ENCODE results near the gene MED9.
A peak's percentile ranks its signal among the peaks of the same experiment; 100 is the strongest.

GRCh38 chr17:17476865-17477467 lies at the start of gene MED9:
- TF ChIP-seq CTCF (IDR thresholded peaks at IDR 0.05) = no peak
- TF ChIP-seq POLR2A (IDR thresholded peaks at IDR 0.05) = peak in 1 of 2 donors; percentile 46

Data from suprapubic skin (tissue), 3 donors.